Thoracic aorta endothelial cell (primary cell): Measurements from ENCODE around the gene HACD2. TPM values are rescaled to one million over a fixed set of nuclear protein-coding genes. Genes with fewer than 3 reads are reported as not detected.

ENCODE experiments used
- total RNA-seq: library from RNA; depleted of rRNA; stranded (reverse); fragments of >200 nt; gene quantifications from 2 replicates; pipeline ENCODE4 v1.2.3, GENCODE V29; 2012

The HACD2 gene
- total RNA-seq = 34.4 and 47.3 TPM in 2 replicates

GRCh38 chr3:123584988-123585937, at the start of gene HACD2:
Gene HACD2, minus strand, starts transcription at chr3:123585053. Its CDS starts 26 bp downstream, at chr3:123585027.

GRCh38 chr3:123448536-123449101, 136.2 kb downstream of the HACD2 start, which contains the start of gene ADCY5:
Gene ADCY5, minus strand, starts transcription at chr3:123449090. Its CDS starts 545 bp downstream, at chr3:123448545.

Other genes with a start within 250 kb of the HACD2 start
- not detected in 2 replicates for gene ADCY5, start 136.0 kb downstream of the HACD2 start, total RNA-seq